BE2C (cell line): ENCODE measurements around the gene PPP1R1C.
"Not testable (repeated sequence)": the region's sequence is repeated elsewhere in the genome, so short reads cannot be mapped to it uniquely, and the experiment has no call there.

Experiments used
- DNase-seq: peaks from one replicate; pipeline ENCODE4 v3.0.0-alpha.2; 2020
- H3K27me3 ChIP-seq: fragments of 250-450 bp; sonication (Bioruptor Pico); 2 replicates; pipeline ENCODE4 v1.5.1; 2020; ENCODE audit warnings: mild to moderate bottlenecking
- H3K36me3 ChIP-seq: fragments of 250-450 bp; sonication (Bioruptor Pico); 2 replicates; pipeline ENCODE4 v1.5.1; 2020; ENCODE audit warnings: mild to moderate bottlenecking
- H3K4me1 ChIP-seq: fragments of 250-450 bp; sonication (Bioruptor Pico); 2 replicates; pipeline ENCODE4 v1.5.1; 2020
- H3K4me3 ChIP-seq: 2 replicates; pipeline ENCODE4 v1.5.1; 2011; ENCODE audit warnings: low read depth, low read length
- H3K9me3 ChIP-seq: fragments of 250-450 bp; sonication (Bioruptor Pico); 2 replicates; pipeline ENCODE4 v1.5.1; 2020
- CTCF ChIP-seq: IDR thresholded peaks from 2 replicates; pipeline ENCODE4 v1.5.1; 2012; ENCODE audit warnings: mild to moderate bottlenecking, low read depth, low read length

PPP1R1C gene

GRCh38 chr2:181953881-181954537, 31.6 kb upstream of the PPP1R1C start:
- no peaks in the 10 kb centered on the region for H3K27me3 ChIP-seq
- H3K36me3 ChIP-seq, result no peaks in the 10 kb centered on the region
- peak; percentile 40 for DNase-seq
- H3K4me1 ChIP-seq, result no peaks in the 10 kb centered on the region
- H3K4me3 ChIP-seq, result peak overlapping the region; percentile 20; the same call in 1 of the 2 replicates
- H3K9me3 ChIP-seq, result no peaks in the 10 kb centered on the region
- TF ChIP-seq CTCF, result peak; percentile 54

GRCh38 chr2:181954538-181954883, 31.1 kb upstream of the PPP1R1C start:
- Histone ChIP-seq H3K27me3 (no peaks in the 10 kb centered on the region), H3K9me3 (no peaks in the 10 kb centered on the region), H3K4me1 (no peaks in the 10 kb centered on the region), H3K4me3 (peak overlapping the region; percentile 20; the same call in 1 of the 2 replicates), H3K36me3 (no peaks in the 10 kb centered on the region)
- no peak for TF ChIP-seq CTCF
- DNase-seq, result no peak

- Histone ChIP-seq H3K27me3 (no peaks in the 10 kb centered on the region), H3K9me3 (no peaks in the 10 kb centered on the region), H3K4me1 (no peaks in the 10 kb centered on the region), H3K36me3 (no peaks in the 10 kb centered on the region), H3K4me3 (no peak overlapping the region)
- DNase-seq, result no peak
- no peak for TF ChIP-seq CTCF
These were observed 30.6 kb upstream of the PPP1R1C start for GRCh38 chr2:181955010-181955409.

- H3K4me3 ChIP-seq, H3K9me3 ChIP-seq, DNase-seq, H3K4me1 ChIP-seq, H3K36me3 ChIP-seq, H3K27me3 ChIP-seq: not testable (repeated sequence)
These were observed 29.8 kb upstream of the PPP1R1C start for GRCh38 chr2:181955866-181956265.

DNA sequence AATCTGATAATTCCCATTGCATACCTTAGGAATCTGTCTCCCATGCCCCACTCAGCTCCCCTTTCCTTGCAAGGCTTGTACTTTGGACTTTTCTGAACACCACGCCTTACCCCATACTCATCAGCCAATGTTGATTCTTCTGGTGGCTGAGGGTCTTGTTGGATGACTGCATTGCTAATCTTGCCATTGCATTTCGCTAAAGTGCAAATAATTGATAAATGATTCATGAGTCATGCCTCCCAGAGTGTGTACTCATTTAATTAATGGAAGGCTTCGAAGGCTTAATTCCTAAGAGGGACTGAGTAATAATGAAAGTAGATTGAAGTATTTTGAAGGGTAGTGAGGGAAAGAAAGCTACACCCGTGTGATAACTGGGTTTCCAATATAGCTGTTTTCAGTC, 28.0 kb upstream of the PPP1R1C start:
- Histone ChIP-seq H3K27me3 (no peaks in the 10 kb centered on the region), H3K4me1 (no peaks in the 10 kb centered on the region), H3K36me3 (no peaks in the 10 kb centered on the region), H3K9me3 (no peaks in the 10 kb centered on the region), H3K4me3 (no peak overlapping the region)
- DNase-seq, result no peak
- TF ChIP-seq CTCF, result no peak

DNA sequence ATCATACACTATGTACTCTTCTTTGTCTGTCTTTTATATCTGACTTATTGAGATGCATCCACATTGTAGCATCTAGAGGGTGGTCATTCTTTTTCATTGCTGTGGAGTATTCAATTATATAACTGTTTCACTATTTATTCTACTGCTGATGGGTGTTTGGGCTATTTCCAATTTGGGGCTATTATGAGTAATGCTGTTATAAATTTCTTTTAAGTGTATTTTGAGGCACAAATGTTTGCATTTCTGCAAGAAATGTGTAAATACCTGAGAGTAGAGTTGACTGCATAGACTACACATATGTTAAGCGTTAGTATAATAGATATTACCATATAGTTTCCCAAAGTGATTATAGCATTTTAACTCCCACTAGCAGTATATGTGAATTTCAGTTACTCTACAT, 26.9 kb upstream of the PPP1R1C start:
- H3K4me1 ChIP-seq, result no peaks in the 10 kb centered on the region
- no peak for DNase-seq
- no peaks in the 10 kb centered on the region for H3K9me3 ChIP-seq
- TF ChIP-seq CTCF, result no peak
- H3K36me3 ChIP-seq, result no peaks in the 10 kb centered on the region
- H3K4me3 ChIP-seq, result no peak overlapping the region
- H3K27me3 ChIP-seq, result no peaks in the 10 kb centered on the region

DNA sequence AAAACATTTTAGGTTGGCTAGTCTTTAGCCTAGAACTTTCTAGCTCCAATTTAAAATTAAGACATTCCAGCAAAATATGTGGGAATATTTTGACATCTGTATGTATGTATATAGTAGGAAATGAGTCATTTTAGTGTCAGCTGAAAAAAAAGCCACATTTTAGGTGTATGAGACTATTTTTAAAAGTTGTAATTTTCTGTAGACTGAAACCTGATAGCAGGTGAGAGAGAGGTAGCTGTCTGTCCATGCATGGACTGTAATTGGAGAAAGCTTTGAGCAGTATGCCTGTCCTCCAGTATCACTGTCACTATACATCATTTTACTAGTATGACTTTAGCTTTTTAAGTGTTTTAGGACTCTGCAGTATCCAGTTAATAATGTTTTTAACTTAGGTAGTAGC, 26.1 kb upstream of the PPP1R1C start:
- H3K36me3 ChIP-seq, result no peaks in the 10 kb centered on the region
- H3K9me3 ChIP-seq, result no peaks in the 10 kb centered on the region
- no peak for TF ChIP-seq CTCF
- H3K4me1 ChIP-seq, result no peaks in the 10 kb centered on the region
- no peak for DNase-seq
- H3K4me3 ChIP-seq, result no peak overlapping the region
- no peaks in the 10 kb centered on the region for H3K27me3 ChIP-seq

GRCh38 chr2:181961167-181961566, 24.5 kb upstream of the PPP1R1C start:
- not testable (repeated sequence) for H3K4me1 ChIP-seq, H3K9me3 ChIP-seq, DNase-seq, H3K36me3 ChIP-seq, H3K27me3 ChIP-seq, H3K4me3 ChIP-seq
